HepG2 (cell line): Measurements from ENCODE around the gene ALCAM.

Source experiments
- EZH2 ChIP-seq: conservative IDR thresholded peaks from 2 replicates; pipeline ENCODE4 v1.6.1; 2012; ENCODE audit warnings: mild to moderate bottlenecking, low read depth, low read length, moderate library complexity
- FOSL1 ChIP-seq: sonication (generic); formaldehyde crosslinking; IDR thresholded peaks from 2 replicates; pipeline ENCODE4 v1.9.0; 2021; ENCODE audit warnings: missing genetic modification reagents, borderline replicate concordance
- ZNF30 ChIP-seq: sonication (generic); formaldehyde crosslinking; IDR thresholded peaks from 2 replicates; pipeline ENCODE4 v1.5.0; 2020; ENCODE audit warnings: mild to moderate bottlenecking, missing genetic modification reagents
- ZNF776 ChIP-seq: sonication (generic); formaldehyde crosslinking; IDR thresholded peaks from 2 replicates; pipeline ENCODE4 v1.4.0; 2020; ENCODE audit warnings: mild to moderate bottlenecking, missing genetic modification reagents
- TF ChIP-seq, protein P1 (sequence below): sonication (generic); formaldehyde crosslinking; IDR thresholded peaks from 2 replicates; pipeline ENCODE4 v1.4.0; 2020; ENCODE audit warnings: low read depth, mild to moderate bottlenecking, missing genetic modification reagents
- TF ChIP-seq, protein P2 (sequence below): sonication (generic); formaldehyde crosslinking; IDR thresholded peaks from 2 replicates; pipeline ENCODE4 v1.8.1; 2022; ENCODE audit warnings: low read depth, mild to moderate bottlenecking, missing genetic modification reagents
- TF ChIP-seq, protein P3 (sequence below): sonication (generic); formaldehyde crosslinking; IDR thresholded peaks from 2 replicates; pipeline ENCODE4 v1.5.0; 2020; ENCODE audit warnings: mild to moderate bottlenecking, missing genetic modification reagents, moderate library complexity

DNA sequence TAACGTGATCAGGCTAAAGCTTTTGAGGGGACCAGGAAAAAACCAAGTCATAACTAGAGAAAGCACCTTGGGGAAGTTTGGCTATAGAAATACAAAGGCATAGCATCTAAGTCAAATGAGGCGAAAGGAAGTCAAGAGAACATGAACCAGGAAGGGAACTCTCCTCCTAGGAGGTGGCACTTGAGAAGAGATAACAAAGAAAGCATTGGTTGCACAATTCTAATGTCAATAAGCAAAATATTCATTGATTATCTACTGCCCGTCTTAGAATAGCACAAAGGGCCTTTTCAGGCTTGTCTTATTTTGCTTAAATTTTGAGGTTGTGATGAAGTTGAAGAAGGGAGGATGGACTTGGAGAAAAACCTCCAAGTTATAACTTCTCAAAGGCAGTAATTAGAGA is 73.4 kb downstream of the ALCAM start:
- TF ChIP-seq, protein P1, sequence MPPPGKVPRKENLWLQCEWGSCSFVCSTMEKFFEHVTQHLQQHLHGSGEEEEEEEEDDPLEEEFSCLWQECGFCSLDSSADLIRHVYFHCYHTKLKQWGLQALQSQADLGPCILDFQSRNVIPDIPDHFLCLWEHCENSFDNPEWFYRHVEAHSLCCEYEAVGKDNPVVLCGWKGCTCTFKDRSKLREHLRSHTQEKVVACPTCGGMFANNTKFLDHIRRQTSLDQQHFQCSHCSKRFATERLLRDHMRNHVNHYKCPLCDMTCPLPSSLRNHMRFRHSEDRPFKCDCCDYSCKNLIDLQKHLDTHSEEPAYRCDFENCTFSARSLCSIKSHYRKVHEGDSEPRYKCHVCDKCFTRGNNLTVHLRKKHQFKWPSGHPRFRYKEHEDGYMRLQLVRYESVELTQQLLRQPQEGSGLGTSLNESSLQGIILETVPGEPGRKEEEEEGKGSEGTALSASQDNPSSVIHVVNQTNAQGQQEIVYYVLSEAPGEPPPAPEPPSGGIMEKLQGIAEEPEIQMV (CRISPR knock-in tag) = no peak
- TF ChIP-seq EZH2 (no peak), ZNF30 (CRISPR knock-in tag) (no peak), ZNF776 (no peak), FOSL1 (CRISPR knock-in tag) (no peak)
- TF ChIP-seq, protein P2, sequence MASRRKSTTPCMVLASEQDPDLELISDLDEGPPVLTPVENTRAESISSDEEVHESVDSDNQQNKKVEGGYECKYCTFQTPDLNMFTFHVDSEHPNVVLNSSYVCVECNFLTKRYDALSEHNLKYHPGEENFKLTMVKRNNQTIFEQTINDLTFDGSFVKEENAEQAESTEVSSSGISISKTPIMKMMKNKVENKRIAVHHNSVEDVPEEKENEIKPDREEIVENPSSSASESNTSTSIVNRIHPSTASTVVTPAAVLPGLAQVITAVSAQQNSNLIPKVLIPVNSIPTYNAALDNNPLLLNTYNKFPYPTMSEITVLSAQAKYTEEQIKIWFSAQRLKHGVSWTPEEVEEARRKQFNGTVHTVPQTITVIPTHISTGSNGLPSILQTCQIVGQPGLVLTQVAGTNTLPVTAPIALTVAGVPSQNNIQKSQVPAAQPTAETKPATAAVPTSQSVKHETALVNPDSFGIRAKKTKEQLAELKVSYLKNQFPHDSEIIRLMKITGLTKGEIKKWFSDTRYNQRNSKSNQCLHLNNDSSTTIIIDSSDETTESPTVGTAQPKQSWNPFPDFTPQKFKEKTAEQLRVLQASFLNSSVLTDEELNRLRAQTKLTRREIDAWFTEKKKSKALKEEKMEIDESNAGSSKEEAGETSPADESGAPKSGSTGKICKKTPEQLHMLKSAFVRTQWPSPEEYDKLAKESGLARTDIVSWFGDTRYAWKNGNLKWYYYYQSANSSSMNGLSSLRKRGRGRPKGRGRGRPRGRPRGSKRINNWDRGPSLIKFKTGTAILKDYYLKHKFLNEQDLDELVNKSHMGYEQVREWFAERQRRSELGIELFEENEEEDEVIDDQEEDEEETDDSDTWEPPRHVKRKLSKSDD (CRISPR knock-in tag) = no peak
- TF ChIP-seq, protein P3, sequence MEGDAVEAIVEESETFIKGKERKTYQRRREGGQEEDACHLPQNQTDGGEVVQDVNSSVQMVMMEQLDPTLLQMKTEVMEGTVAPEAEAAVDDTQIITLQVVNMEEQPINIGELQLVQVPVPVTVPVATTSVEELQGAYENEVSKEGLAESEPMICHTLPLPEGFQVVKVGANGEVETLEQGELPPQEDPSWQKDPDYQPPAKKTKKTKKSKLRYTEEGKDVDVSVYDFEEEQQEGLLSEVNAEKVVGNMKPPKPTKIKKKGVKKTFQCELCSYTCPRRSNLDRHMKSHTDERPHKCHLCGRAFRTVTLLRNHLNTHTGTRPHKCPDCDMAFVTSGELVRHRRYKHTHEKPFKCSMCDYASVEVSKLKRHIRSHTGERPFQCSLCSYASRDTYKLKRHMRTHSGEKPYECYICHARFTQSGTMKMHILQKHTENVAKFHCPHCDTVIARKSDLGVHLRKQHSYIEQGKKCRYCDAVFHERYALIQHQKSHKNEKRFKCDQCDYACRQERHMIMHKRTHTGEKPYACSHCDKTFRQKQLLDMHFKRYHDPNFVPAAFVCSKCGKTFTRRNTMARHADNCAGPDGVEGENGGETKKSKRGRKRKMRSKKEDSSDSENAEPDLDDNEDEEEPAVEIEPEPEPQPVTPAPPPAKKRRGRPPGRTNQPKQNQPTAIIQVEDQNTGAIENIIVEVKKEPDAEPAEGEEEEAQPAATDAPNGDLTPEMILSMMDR (CRISPR knock-in tag) = no peak
